ENCODE measurements around the gene CABYR.
"Not testable (repeated sequence)": the region's sequence is repeated elsewhere in the genome, so short reads cannot be mapped to it uniquely, and the experiment has no call there.

The CABYR gene

DNA sequence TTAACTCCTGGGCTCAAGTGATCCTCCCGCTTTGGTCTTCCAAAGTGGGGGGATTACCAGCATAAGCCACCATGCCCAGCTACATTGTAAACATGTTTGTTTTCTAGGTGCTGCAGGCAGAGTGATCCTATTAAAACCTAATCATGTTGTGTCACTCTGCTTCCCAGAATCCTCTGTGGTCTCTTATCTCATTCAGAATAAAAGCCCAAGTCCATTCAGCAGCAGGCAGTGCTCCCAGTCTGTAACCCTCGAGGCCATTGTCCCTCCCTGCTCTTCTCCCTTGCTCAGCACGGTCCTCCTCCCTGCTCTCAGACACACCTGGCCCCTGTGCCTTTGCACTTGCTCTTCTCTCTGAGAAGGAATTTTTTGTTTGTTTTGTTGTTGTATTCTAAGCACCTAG lies 11.1 kb upstream of the CABYR start:
- no peak for DNase-seq (ENCODE audit: extremely low read depth in 1 of 2, low read depth in 1 of 2)

GRCh38 chr18:24128700-24129099 lies 10.2 kb upstream of the CABYR start:
- DNase-seq (ENCODE audit: extremely low read depth in 1 of 2, low read depth in 1 of 2), result no peak

GRCh38 chr18:24130494-24130893 lies 8.4 kb upstream of the CABYR start:
- no peak for DNase-seq (ENCODE audit: extremely low read depth in 1 of 2, low read depth in 1 of 2)

DNA sequence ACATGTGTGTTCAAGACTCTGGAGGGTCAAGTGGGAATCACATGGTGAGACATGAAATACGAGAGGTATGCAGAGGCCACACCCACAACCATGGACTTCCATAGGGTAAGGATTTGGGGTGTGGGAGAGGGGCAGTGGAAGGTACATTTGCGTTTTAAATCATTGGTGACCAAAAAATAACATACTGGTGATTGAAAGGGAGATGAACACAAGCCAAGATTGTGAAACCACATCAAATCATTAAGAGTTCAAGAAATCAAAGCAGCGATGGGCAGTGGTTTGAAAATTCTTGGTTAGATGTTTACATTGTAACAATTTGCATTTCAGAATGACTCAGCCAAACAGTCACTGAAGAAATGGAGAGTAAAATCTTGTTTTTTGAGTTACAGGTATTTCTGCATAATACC lies 1.9 kb upstream of the CABYR start:
- DNase-seq (ENCODE audit: extremely low read depth in 1 of 2, low read depth in 1 of 2), result no peak

- DNase-seq (ENCODE audit: extremely low read depth in 1 of 2, low read depth in 1 of 2), result no peak
These were observed 463 bp upstream of the CABYR start for GRCh38 chr18:24138409-24138788.

DNA sequence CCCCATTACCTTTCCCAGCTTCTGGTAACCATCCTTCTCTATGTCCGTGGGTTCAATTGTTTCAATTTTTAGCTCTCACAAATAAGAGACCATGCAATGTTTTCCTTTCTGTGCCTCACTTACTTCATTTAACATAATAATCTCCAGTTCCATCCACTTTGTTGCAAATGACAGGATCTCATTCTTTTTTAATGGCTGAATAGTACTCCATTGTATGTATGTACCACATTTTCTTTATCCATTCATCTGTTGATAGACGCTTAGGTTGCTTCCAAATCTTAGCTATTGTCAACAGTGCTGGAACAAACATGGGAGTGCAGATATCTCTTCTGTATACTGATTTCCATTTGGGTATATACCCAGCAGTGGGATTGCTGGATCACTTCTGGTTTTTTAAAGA lies 1.8 kb downstream of the CABYR start:
- DNase-seq (ENCODE audit: extremely low read depth in 1 of 2, low read depth in 1 of 2), result no peak

- no peak for DNase-seq (ENCODE audit: extremely low read depth in 1 of 2, low read depth in 1 of 2)
These were observed 3.5 kb downstream of the CABYR start for GRCh38 chr18:24142376-24142775.

- DNase-seq (ENCODE audit: extremely low read depth in 1 of 2, low read depth in 1 of 2), result not testable (repeated sequence)
These were observed 10.7 kb downstream of the CABYR start for GRCh38 chr18:24149591-24149990.

DNA sequence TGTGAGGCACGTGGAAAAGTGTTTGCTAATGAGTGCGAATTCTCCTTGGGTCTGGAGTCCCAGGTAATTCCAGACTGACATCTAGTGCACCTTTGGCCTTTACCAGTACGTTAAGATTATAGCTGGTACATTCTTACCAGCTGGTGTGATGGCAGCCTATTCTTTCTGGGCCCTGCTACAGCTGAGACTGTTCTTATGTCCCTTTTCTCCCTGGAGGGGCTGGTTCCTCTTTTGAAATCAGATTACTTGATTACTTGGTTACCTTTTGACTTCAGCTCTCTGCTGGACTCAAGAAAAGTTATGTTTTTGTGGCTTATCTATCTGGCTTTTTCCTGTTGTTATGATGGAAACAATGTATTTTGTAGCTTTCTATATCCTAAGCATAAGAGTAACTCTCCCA lies 14.5 kb downstream of the CABYR start:
- no peak for DNase-seq (ENCODE audit: extremely low read depth in 1 of 2, low read depth in 1 of 2)

- DNase-seq (ENCODE audit: extremely low read depth in 1 of 2, low read depth in 1 of 2), result no peak
These were observed 19.0 kb downstream of the CABYR start for GRCh38 chr18:24157855-24158254.

DNA sequence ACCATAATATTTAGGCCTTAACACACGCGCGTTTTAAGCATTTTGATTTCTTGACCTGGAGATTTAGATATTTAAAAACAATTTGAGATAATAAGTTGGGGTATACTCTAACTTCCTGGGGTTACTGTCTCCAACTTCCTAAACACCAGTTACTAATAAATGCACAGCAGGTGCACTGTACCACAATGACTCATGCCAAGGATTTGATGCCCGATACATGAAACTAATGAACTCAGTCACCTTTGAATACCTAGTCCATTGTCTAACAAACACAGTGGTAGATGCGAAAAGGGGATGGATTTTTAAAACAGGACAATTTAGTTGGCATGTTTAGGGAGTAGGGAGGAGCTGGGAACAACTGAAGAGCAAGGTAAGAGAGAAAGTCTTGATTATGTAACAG lies 21.2 kb downstream of the CABYR start:
- DNase-seq (ENCODE audit: extremely low read depth in 1 of 2, low read depth in 1 of 2), result no peak

DNA sequence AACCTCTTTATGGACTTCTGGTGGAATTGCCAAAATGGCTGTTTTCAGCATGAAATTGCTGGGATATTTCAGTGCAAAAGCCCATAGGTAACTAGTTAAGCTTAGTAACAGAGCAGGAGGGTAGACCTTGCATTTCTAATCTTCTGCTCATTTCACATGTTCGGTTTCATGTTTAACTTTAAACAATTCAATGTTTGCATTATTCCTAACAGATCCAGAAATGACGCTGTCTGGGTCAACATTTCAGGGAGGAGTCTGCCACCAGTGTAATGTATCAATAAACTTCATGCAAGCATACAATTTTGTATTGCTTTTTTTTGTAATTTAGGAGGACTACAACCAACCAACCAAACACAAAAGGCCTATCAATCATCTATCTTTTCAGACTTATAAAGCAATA lies 22.4 kb downstream of the CABYR start:
- DNase-seq (ENCODE audit: extremely low read depth in 1 of 2, low read depth in 1 of 2), result no peak

DNA sequence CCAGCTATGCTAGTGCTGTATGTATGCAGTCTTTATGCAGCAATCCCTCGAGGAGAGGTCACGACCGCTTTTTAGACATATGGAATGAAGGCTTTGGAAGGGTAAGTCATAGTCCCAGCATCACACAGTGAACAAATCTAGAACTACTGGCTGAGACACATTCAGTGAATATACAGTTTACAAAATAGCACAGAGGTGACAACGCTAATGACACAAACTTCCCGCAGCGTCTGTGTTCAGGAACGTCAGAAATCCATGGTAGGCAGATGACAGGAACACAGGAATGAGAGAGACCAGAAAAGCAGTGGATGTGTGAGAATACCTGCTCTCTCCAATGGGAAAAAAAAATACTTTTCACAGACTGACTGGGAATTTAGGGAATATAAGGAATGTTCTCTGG lies 29.6 kb downstream of the CABYR start:
- no peak for DNase-seq (ENCODE audit: extremely low read depth in 1 of 2, low read depth in 1 of 2)

- DNase-seq (ENCODE audit: extremely low read depth in 1 of 2, low read depth in 1 of 2), result no peak
These were observed 31.5 kb downstream of the CABYR start for GRCh38 chr18:24170360-24170759.

- no peak for DNase-seq (ENCODE audit: extremely low read depth in 1 of 2, low read depth in 1 of 2)
These were observed 35.1 kb downstream of the CABYR start for GRCh38 chr18:24173997-24174396.

DNA sequence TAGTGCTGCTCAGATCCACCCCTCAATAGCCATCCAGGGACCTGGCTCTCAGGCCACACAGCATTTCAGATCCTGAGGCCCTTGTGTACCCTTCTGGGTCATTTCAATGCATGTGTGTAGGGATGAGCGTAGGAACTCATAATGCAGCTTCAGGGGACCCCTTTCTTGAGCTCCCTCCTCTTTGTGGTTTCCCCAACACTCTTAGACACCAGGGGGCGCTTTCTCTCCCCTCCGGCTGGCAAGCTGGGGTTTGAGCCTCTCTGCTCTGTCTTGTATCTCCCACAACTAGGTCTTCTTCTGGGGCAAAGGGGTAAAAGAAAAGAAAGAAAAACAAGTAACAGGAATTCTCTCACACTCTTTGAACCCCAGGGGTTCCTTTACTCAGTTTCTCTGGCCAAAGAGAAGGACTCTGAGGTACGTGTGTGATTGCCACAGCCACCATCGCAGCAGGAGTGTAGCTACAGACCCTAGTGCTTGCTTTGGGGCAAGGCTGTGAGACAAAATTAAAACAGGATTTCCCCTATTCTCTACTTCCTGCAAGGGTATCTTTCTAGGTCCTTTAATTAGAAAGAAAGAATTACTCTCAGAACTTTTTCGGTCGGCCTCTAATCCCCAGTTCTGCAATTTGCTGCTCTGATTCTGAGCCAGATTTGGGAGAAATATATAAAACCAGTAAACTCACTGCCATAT lies 38.0 kb downstream of the CABYR start:
- DNase-seq (ENCODE audit: extremely low read depth in 1 of 2, low read depth in 1 of 2), result peak; percentile 8 to 39

GRCh38 chr18:24177499-24178133 lies 38.8 kb downstream of the CABYR start:
- no peak for DNase-seq (ENCODE audit: extremely low read depth in 1 of 2, low read depth in 1 of 2)

- DNase-seq (ENCODE audit: extremely low read depth in 1 of 2, low read depth in 1 of 2), result no peak
These were observed 41.2 kb downstream of the CABYR start for GRCh38 chr18:24180048-24180447.

GRCh38 chr18:24181806-24182205 lies 42.9 kb downstream of the CABYR start:
- DNase-seq (ENCODE audit: extremely low read depth in 1 of 2, low read depth in 1 of 2), result no peak

DNA sequence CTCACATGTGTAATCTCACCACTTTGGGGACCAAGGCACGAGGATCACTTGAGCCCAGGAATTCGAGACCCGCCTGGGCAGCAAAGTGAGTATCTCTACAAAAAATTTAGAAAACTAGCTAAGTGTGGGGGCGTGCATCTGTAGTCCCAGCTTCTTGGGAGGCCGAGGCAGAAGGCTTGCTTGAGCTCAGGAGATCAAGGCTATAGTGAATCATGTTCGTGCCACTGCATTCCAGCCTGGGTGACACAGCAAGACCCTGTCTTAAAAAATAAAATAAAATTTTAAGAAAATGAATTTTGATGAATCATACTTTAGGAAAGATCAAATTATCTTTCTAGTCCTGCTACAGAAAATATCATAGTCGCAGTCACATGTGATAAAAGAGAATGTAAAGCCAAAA lies 46.9 kb downstream of the CABYR start:
- DNase-seq (ENCODE audit: extremely low read depth in 1 of 2, low read depth in 1 of 2), result no peak

DNA sequence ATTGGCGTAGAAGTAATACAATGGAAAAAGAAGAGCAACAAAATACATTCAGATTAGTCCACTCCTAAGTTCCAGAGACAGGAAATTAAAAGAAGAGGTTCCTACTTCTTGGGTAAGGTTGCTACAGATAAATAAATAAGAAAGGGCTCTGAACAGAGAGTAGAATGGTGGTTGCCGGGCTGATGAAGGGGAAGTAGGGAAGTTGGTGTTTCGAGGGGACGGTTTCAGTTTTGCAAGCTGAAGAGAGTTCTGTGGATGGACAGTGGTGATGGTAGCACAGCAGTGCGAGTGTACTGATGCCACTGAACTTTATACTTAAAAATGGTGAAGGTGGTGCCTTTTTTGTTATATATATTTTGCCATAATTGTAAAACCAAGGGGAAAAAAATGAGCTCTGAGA lies 48.2 kb downstream of the CABYR start:
- no peak for DNase-seq (ENCODE audit: extremely low read depth in 1 of 2, low read depth in 1 of 2)

DNA sequence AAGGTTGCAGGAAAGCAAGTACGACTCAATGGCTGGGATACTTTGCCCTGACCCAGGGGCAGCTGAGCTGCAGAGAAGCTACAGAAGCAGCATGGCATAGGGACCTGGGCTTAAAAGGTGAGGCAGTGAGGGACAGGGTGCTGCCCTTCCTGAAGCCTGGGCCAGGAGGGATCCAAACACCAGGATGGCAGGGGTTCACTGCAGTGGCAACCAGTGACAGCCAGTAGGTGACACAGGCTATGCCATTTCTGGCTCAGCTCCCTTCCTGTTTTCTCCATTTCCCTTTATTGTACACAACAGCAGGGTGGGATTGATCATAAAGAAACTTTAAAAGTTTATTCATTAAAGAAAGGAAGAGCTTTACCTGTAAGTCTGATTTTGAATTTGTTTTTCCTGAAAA lies 48.8 kb downstream of the CABYR start:
- DNase-seq (ENCODE audit: extremely low read depth in 1 of 2, low read depth in 1 of 2), result no peak

DNA sequence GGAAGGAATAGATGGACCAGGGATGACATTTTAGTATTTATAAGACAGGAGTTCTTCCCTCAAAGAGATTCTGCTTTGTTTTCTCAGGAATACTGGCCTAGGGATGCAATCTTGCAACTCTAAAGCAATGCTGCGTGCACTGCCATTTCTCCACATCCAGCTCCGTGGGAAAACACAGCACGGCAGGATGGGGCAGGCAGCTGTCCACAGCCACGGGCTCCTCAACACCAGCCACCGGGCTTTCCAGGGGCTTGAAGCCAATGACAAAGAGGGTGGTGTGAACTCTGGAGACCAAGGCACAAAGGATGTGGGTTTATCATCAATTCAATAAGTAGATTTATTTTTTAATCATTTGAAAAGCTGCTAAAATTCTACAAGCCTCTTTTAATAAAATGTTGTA lies 49.3 kb downstream of the CABYR start:
- DNase-seq (ENCODE audit: extremely low read depth in 1 of 2, low read depth in 1 of 2), result no peak

All from stimulated activated CD8-positive, alpha-beta memory T cell treated with anti-CD3 and anti-CD28 coated beads, Interleukin-7, amount 100 ng/mL, for 48 hours (primary cell).